ENCODE data around the gene ARHGAP27. TPM values are rescaled to one million over a fixed set of nuclear protein-coding genes. Genes with fewer than 3 reads are reported as not detected.
"Not testable (repeated sequence)": the region's sequence is repeated elsewhere in the genome, so short reads cannot be mapped to it uniquely, and the experiment has no call there.

ARHGAP27 gene
- 10 to 100 TPM; 31.5 to 38.6 (median 33.1) TPM for total RNA-seq

GRCh38 chr17:45432405-45433158 lies at the start of gene ARHGAP27:
Gene ARHGAP27 (minus strand): TSS chr17:45432870. CDS start chr17:45430279, 2,591 bp downstream.
- DNase-seq: peak; percentile 50 to 51

DNA sequence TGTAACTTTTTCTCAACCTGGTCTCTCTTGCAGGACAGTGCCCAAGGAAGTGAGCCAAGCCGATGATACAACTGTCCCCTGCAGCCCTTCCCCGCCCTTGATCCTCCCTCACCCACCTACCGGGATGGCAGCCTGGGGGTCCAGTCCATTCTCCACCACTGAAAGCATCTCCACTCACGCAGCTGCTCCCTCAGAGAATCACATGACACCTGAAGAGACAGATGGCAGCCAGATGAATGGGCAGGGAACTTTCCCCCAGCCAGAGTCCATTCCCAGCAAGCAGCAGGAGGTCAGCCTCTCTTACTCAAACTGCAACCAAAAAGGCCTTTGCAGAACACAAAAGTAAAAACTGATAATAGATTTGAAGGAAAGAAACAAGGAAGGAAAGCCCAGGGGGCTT lies 49.6 kb upstream of the ARHGAP27 start:
- H3K27ac ChIP-seq; H3K4me3 ChIP-seq (replicated peaks in 1 of 3); H3K27me3 ChIP-seq; H3K36me3 ChIP-seq; H3K4me1 ChIP-seq; intact Hi-C loops (cut with DNase I); H3K9me3 ChIP-seq; DNase-seq: not testable (repeated sequence)
- 97 to 100% methylated on average over 1 to 4 of the region's 4 CpGs for WGBS, 2 donors

More at GRCh38 chr17:45432405-45433158, at the start of gene ARHGAP27:
- Histone ChIP-seq H3K4me3 (replicated peaks in 1 of 3) (peak within 1 kb of the TSS; percentile 44 to 56 (median 47)), H3K4me1 (peaks cover 26 to 48% of the 10 kb centered on the region in 2 donors), H3K9me3 (no peaks in the 10 kb centered on the region), H3K27me3 (no peaks in the 10 kb centered on the region), H3K27ac (peak within 1 kb of the TSS; percentile 31 to 56 (median 39)), H3K36me3 (peaks cover 4 to 15% of the 10 kb centered on the region in 2 donors)
- no peak for TF ChIP-seq POLR2A (IDR thresholded peaks at IDR 0.05)
- TF ChIP-seq, protein P1, sequence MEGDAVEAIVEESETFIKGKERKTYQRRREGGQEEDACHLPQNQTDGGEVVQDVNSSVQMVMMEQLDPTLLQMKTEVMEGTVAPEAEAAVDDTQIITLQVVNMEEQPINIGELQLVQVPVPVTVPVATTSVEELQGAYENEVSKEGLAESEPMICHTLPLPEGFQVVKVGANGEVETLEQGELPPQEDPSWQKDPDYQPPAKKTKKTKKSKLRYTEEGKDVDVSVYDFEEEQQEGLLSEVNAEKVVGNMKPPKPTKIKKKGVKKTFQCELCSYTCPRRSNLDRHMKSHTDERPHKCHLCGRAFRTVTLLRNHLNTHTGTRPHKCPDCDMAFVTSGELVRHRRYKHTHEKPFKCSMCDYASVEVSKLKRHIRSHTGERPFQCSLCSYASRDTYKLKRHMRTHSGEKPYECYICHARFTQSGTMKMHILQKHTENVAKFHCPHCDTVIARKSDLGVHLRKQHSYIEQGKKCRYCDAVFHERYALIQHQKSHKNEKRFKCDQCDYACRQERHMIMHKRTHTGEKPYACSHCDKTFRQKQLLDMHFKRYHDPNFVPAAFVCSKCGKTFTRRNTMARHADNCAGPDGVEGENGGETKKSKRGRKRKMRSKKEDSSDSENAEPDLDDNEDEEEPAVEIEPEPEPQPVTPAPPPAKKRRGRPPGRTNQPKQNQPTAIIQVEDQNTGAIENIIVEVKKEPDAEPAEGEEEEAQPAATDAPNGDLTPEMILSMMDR (IDR thresholded peaks at IDR 0.05): no peak
- WGBS, 2 donors: 0 to 4% methylated on average over 5 to 23 of the region's 66 CpGs
- intact Hi-C loops (cut with DNase I): no loop called here

DNA sequence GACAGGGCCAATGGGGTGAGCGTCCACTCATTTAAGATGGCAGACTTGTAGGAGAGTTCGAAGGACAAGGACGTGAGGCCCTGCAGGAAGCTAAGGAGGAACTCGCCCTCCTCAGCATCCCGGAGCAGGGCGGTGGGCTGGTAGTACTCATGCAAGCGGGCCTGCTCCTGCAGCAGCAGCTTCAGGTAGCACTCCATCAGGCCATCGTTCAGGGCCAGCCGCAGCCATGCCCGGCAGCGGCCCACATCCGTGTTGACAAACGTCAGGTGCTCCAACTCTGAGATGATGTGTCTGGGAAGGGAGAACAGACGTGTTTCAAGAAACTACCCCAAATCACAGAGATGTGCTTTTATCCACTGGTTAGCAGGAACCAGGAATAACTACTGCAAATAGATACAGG lies 42.8 kb upstream of the ARHGAP27 start:
- H3K36me3 ChIP-seq: peaks cover 0 to 18% of the 10 kb centered on the region in 2 donors
- H3K27ac ChIP-seq: not testable (repeated sequence)
- WGBS, 2 donors: 95 to 98% methylated on average over 9 to 13 of the region's 14 CpGs

DNA sequence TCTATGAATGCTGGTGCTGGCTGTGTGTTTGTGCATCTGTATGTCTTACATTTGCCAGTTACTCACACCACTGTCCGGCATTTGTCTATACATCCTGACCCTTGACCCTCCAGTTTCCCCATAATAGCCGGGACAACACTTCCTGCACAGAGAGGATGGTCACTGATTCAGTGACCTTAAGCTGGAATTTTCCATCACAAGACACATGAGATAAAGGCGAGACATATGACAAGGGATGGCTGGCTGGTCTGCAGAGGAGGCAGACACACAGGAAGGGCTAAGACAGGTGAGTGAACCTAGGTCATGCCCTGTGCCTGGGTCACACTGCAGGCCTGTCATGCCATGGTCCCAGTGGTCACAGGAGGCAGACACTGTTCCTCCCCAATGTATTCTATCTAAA lies 39.6 kb upstream of the ARHGAP27 start:
- H3K4me1 ChIP-seq; H3K27me3 ChIP-seq; intact Hi-C loops (cut with DNase I); H3K27ac ChIP-seq; H3K9me3 ChIP-seq; DNase-seq; H3K4me3 ChIP-seq (replicated peaks in 1 of 3): not testable (repeated sequence)
- WGBS, 2 donors: 71 to 87% methylated on average over 3 of the region's 3 CpGs
- H3K36me3 ChIP-seq: peaks cover 0 to 18% of the 10 kb centered on the region in 2 donors

More for the DNA sequence above, 42.8 kb upstream of the ARHGAP27 start:
- intact Hi-C loops (cut with DNase I); H3K4me1 ChIP-seq; H3K4me3 ChIP-seq (replicated peaks in 1 of 3); H3K27me3 ChIP-seq; DNase-seq; H3K9me3 ChIP-seq: not testable (repeated sequence)

- H3K9me3 ChIP-seq; H3K4me1 ChIP-seq; H3K27me3 ChIP-seq; H3K4me3 ChIP-seq (replicated peaks in 1 of 3); DNase-seq; H3K27ac ChIP-seq; intact Hi-C loops (cut with DNase I): not testable (repeated sequence)
- WGBS, 2 donors: 76 to 78% methylated on average over 4 of the region's 4 CpGs
- H3K36me3 ChIP-seq: peaks cover 0 to 12% of the 10 kb centered on the region in 2 donors
Observed at GRCh38 chr17:45469204-45469563, 36.5 kb upstream of the ARHGAP27 start.

DNA sequence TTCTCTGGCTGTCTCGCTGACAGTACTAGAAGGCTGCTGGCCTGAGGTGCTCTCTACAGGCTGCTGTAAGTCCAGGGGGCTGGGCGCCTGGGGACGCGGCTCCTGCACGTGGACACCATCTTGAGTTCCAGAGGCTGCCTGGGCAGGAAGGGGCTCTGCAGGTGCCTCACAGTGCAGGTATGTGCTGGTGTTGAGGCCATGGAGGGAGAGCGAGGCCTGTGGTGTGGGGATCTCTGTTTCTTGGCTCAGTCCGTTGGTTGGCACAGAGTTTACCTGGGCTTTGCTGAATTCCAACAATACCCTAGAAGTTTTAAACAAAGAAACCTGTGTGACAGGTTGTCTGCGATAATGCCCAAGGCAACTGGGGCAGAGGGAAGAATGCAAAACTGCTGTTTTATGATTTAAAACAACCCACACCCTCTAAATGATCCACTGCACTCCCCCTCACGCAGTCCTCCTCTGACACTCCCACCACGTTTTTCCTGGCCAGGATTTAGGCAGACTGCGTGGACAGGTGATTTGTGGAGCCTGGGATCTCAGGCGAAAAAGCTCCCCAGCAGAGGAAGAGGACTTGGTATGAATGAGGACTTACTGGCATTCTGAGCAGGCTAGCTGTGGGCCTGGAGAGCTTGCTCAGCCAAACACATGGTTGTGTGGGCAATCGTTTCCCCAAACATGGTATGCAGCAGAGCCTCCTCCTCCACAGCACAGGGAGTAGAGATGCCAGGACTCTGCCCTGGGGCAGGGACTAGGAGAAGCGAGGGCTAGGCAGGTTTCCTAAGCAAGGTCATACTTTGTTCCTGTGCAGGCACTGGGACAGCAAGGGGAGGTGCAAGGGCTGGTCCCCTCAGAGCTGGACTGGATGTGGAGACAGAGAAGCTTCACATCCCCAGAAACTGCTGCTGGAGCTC lies 35.9 kb upstream of the ARHGAP27 start:
- H3K27me3 ChIP-seq; DNase-seq; H3K9me3 ChIP-seq; H3K27ac ChIP-seq; H3K4me1 ChIP-seq; intact Hi-C loops (cut with DNase I); H3K36me3 ChIP-seq; H3K4me3 ChIP-seq (replicated peaks in 1 of 3): not testable (repeated sequence)
- WGBS, 2 donors: 93% methylated on average over 8 of the region's 14 CpGs

DNA sequence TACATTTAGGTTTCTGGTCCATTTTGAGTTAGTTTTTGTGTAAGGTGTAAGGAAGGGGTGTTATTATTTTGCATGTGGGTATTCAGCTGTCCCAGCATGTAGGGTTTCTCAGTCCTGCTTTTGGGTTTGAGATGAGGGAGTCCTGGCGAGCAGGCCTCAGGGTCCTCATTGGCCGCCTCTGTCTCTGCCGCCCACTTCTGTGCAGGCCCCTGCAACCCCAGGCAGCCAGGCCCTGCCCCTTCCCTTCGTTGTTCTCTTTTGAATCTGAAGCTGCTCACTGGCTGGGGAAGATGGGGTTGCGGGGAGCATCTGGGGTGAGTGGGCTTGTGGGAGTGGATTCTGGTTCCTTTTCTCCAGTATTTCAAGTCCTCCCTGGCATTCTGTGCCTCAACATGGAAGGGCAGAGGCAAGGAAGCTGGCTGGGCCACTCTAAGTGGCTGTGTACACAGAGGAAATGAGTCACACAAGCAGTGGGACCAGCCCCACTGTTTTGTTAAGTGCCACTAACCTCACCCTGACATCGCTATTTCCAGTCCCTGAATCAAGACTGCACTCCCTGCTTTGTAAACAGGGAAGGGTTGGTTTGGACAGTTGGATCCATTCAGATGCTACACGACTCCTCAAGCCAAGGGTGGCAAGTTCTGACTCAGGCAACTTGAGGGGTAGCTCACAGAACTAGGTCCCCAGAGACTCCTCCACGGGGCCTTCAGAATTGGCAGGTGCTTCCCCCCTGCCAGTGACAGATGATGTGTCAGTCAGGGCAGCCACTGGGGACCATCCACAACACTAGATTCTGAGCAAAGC lies 29.1 kb upstream of the ARHGAP27 start:
- peak overlapping the region in 2 of 3 donors; percentile 36 to 61 for H3K27ac ChIP-seq
- peak; percentile 80 to 83 for DNase-seq
- H3K9me3 ChIP-seq; H3K4me3 ChIP-seq (replicated peaks in 1 of 3); intact Hi-C loops (cut with DNase I); H3K36me3 ChIP-seq; H3K27me3 ChIP-seq: not testable (repeated sequence)
- H3K4me1 ChIP-seq: peaks cover 12 to 22% of the 10 kb centered on the region in 2 donors
- WGBS, 2 donors: 34 to 52% methylated on average over 4 of the region's 8 CpGs

- H3K27ac ChIP-seq; H3K4me3 ChIP-seq (replicated peaks in 1 of 3); H3K27me3 ChIP-seq; H3K9me3 ChIP-seq; intact Hi-C loops (cut with DNase I); DNase-seq; H3K36me3 ChIP-seq: not testable (repeated sequence)
- H3K4me1 ChIP-seq: peaks cover 12 to 22% of the 10 kb centered on the region in 2 donors
- WGBS, 2 donors: 90 to 100% methylated on average over 4 to 5 of the region's 5 CpGs
Observed at GRCh38 chr17:45460422-45460821, 27.8 kb upstream of the ARHGAP27 start.

- H3K9me3 ChIP-seq, H3K36me3 ChIP-seq: not testable (repeated sequence)
Observed at GRCh38 chr17:45454341-45454740, 21.7 kb upstream of the ARHGAP27 start.

DNA sequence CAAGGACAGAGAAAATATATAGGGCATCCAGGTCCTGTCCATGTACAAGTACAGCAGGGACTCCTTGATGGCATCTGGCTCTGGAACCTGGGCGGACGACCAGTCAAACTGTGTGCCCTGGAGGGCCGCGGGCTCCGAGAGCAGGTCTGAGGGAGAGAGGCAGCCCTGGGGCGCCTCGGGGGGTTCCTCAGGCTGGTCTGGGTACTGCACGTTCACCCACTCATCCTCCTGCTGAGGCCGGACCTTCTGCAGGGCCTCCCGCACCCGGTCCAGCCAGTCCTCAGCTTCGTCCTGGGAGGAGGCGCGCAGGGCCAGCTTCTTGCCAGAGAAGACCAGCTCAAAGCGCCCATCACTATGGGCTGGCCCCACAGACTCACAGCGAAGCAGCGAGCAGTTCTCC lies 21.1 kb upstream of the ARHGAP27 start:
- H3K36me3 ChIP-seq; H3K9me3 ChIP-seq; H3K27me3 ChIP-seq; H3K27ac ChIP-seq; H3K4me1 ChIP-seq; H3K4me3 ChIP-seq (replicated peaks in 1 of 3); intact Hi-C loops (cut with DNase I); DNase-seq: not testable (repeated sequence)
- WGBS, 2 donors: 96 to 100% methylated on average over 1 to 4 of the region's 17 CpGs

More at GRCh38 chr17:45454341-45454740, 21.7 kb upstream of the ARHGAP27 start:
- DNase-seq; H3K4me1 ChIP-seq; H3K27me3 ChIP-seq; H3K4me3 ChIP-seq (replicated peaks in 1 of 3); intact Hi-C loops (cut with DNase I); H3K27ac ChIP-seq: not testable (repeated sequence)
- WGBS, 2 donors: 98 to 99% methylated on average over 5 to 7 of the region's 8 CpGs

GRCh38 chr17:45453225-45453534 lies 20.5 kb upstream of the ARHGAP27 start:
- H3K9me3 ChIP-seq; H3K36me3 ChIP-seq; H3K4me1 ChIP-seq; H3K4me3 ChIP-seq (replicated peaks in 1 of 3); DNase-seq; intact Hi-C loops (cut with DNase I); H3K27ac ChIP-seq; H3K27me3 ChIP-seq: not testable (repeated sequence)
- 81 to 92% methylated on average over 2 to 3 of the region's 7 CpGs for WGBS, 2 donors
